K562 (cell line): ENCODE results near the gene UBN2. TPM values are rescaled to one million over a fixed set of nuclear protein-coding genes. Genes with fewer than 3 reads are reported as not detected.

Source experiments
- BDP1 ChIP-seq: IDR thresholded peaks from 3 replicates; pipeline ENCODE4 v1.6.1; 2011; ENCODE audit not compliant: insufficient read length, insufficient read depth
- CCAR2 ChIP-seq: fragments of 200-400 bp; formaldehyde crosslinking; IDR thresholded peaks from 2 replicates; pipeline ENCODE4 v1.6.1; 2017; ENCODE audit warnings: mild to moderate bottlenecking, low read depth, low read length
- FOSL1 ChIP-seq: fragments of 200-800 bp; sonication (Bioruptor generic); conservative IDR thresholded peaks from 2 replicates; pipeline ENCODE4 v1.6.1; 2016; ENCODE audit warnings: missing genetic modification characterization, missing compliant biosample characterization
- GATAD2B ChIP-seq: fragments of 450-650 bp; IDR thresholded peaks from 2 replicates; pipeline ENCODE4 v1.6.1; 2017; ENCODE audit warnings: mild to moderate bottlenecking, borderline replicate concordance
- MCM7 ChIP-seq, 2 experiments: fragments of 450-650 bp; IDR thresholded peaks; 2 replicates each; pipeline ENCODE4 v1.6.1; 2016 to 2018
- POLR2H ChIP-seq: IDR thresholded peaks from 2 replicates; pipeline ENCODE4 v1.6.1; 2016; ENCODE audit warnings: missing genetic modification characterization, low read depth, mild to moderate bottlenecking, control low read depth, missing compliant biosample characterization, moderate library complexity
- POU5F1 ChIP-seq: fragments of 150-350 bp; IDR thresholded peaks from 2 replicates; pipeline ENCODE4 v1.6.1; 2014; ENCODE audit warnings: borderline replicate concordance, low read length, low read depth, mild to moderate bottlenecking; ENCODE audit not compliant: partially characterized antibody
- SREBF1 ChIP-seq: fragments of 150-350 bp; IDR thresholded peaks from 2 replicates; pipeline ENCODE4 v1.6.1; 2014; ENCODE audit warnings: antibody characterized with exemption, low read depth, low read length, borderline replicate concordance
- ZKSCAN8 ChIP-seq: fragments of 200-800 bp; sonication (Bioruptor generic); IDR thresholded peaks from 2 replicates; pipeline ENCODE4 v1.6.1; 2016; ENCODE audit warnings: missing genetic modification characterization, missing compliant biosample characterization
- ZNF146 ChIP-seq: IDR thresholded peaks from one replicate; pipeline ENCODE4 v1.6.1; 2018; ENCODE audit warnings: missing compliant biosample characterization; ENCODE audit not compliant: unreplicated experiment
- ZNF436 ChIP-seq: fragments of 250-450, 450-650 bp; sonication (Bioruptor Pico); formaldehyde crosslinking; IDR thresholded peaks from 2 replicates; pipeline ENCODE4 v1.7.0; 2020; ENCODE audit warnings: mild to moderate bottlenecking
- ZNF668 ChIP-seq: fragments of 250-450 bp; sonication (Bioruptor Pico); IDR thresholded peaks from 2 replicates; pipeline ENCODE4 v1.8.0; 2022; ENCODE audit warnings: mild to moderate bottlenecking, inconsistent platforms
- ZNF764 ChIP-seq: fragments of 250-450 bp; sonication (Bioruptor Pico); IDR thresholded peaks from 2 replicates; pipeline ENCODE4 v1.4.0; 2020; ENCODE audit warnings: low read depth, mild to moderate bottlenecking, moderate library complexity
- polyA plus RNA-seq, 8 experiments: library from polyadenylated mRNA; depleted of rRNA in 4 of 8; stranded (reverse) in 5 of 8; unstranded in 3 of 8; fragments of >200 nt; fragmentation: Nextera tagmentation in 2 of 8; fragmentation: Illumina TruSeq in 1 of 8; extraction: Ambion mirVana in 2 of 8; extraction: Trizol in 1 of 8; gene quantifications; 2 replicates each; pipeline versions ENCODE4 v1.2.1 to v1.2.3, GENCODE V29; 2011 to 2014; ENCODE audit warnings: inconsistent platforms in 1 of 8, missing spikeins in 1 of 8
- total RNA-seq, 7 experiments: library from RNA; depleted of rRNA in 6 of 7; stranded (reverse); fragments of >200 nt in 6 of 7; fragmentation: Illumina TruSeq in 2 of 7; extraction: Trizol in 2 of 7; gene quantifications; 2 replicates each; pipeline versions ENCODE4 v1.2.1 to v1.2.3, GENCODE V29; 2011 to 2021; ENCODE audit warnings: low replicate concordance in 1 of 7
- TF ChIP-seq, protein P1 (sequence below): fragments of 150-350 bp; conservative IDR thresholded peaks from 2 replicates; pipeline ENCODE4 v1.6.1; 2014; ENCODE audit warnings: low read length
- TF ChIP-seq, protein P2 (sequence below): sonication (generic); formaldehyde crosslinking; IDR thresholded peaks from 2 replicates; pipeline ENCODE4 v1.8.0; 2022; ENCODE audit warnings: missing genetic modification reagents, mild to moderate bottlenecking, borderline replicate concordance
- TF ChIP-seq, protein P3 (sequence below), 2 experiments: fragments of 200-800 bp in 1 of 2; sonication (Bioruptor generic) in 1 of 2; sonication (generic) in 1 of 2; formaldehyde crosslinking in 1 of 2; IDR thresholded peaks in 1 of 2; conservative IDR thresholded peaks in 1 of 2; 2 replicates each; pipeline versions ENCODE4 v1.5.0 to v1.6.1; 2016 to 2020; ENCODE audit warnings: missing compliant biosample characterization in 1 of 2, missing genetic modification characterization in 1 of 2, missing genetic modification reagents in 1 of 2
- TF ChIP-seq, protein P4 (sequence below): fragments of 250-450 bp; sonication (Bioruptor Pico); IDR thresholded peaks from 2 replicates; pipeline ENCODE4 v1.9.0; 2021; ENCODE audit warnings: mild to moderate bottlenecking
- TF ChIP-seq, protein P5 (sequence below): fragments of 450-650 bp; IDR thresholded peaks from 2 replicates; pipeline ENCODE4 v1.6.1; 2017; ENCODE audit warnings: mild to moderate bottlenecking, moderate library complexity
- TF ChIP-seq, protein P6 (sequence below): fragments of 250-450 bp; sonication (Bioruptor Pico); IDR thresholded peaks from 2 replicates; pipeline ENCODE4 v1.5.0; 2020; ENCODE audit warnings: mild to moderate bottlenecking

Gene UBN2
- total and polyA plus RNA-seq, 9 of the 15 experiments (the other 6 are each of a cell fraction or from before 2014, with no cell fraction given): 1.2 to 19.5 (median 9.9) TPM

DNA sequence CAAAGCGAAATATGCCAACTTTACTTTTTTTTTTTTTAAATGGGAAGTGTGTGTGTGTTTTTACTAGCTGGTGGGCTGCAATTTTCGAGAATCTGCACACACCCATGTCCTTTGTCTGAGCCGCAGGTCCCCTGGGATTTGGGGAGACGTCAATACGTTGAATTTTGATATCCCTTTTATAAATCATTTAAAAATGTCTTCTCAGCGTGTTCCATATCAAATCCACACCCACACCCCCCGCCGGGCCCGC is 109.7 kb downstream of the UBN2 start (continued):
- TF ChIP-seq, protein P1, sequence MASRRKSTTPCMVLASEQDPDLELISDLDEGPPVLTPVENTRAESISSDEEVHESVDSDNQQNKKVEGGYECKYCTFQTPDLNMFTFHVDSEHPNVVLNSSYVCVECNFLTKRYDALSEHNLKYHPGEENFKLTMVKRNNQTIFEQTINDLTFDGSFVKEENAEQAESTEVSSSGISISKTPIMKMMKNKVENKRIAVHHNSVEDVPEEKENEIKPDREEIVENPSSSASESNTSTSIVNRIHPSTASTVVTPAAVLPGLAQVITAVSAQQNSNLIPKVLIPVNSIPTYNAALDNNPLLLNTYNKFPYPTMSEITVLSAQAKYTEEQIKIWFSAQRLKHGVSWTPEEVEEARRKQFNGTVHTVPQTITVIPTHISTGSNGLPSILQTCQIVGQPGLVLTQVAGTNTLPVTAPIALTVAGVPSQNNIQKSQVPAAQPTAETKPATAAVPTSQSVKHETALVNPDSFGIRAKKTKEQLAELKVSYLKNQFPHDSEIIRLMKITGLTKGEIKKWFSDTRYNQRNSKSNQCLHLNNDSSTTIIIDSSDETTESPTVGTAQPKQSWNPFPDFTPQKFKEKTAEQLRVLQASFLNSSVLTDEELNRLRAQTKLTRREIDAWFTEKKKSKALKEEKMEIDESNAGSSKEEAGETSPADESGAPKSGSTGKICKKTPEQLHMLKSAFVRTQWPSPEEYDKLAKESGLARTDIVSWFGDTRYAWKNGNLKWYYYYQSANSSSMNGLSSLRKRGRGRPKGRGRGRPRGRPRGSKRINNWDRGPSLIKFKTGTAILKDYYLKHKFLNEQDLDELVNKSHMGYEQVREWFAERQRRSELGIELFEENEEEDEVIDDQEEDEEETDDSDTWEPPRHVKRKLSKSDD: no peak
- TF ChIP-seq, protein P2, sequence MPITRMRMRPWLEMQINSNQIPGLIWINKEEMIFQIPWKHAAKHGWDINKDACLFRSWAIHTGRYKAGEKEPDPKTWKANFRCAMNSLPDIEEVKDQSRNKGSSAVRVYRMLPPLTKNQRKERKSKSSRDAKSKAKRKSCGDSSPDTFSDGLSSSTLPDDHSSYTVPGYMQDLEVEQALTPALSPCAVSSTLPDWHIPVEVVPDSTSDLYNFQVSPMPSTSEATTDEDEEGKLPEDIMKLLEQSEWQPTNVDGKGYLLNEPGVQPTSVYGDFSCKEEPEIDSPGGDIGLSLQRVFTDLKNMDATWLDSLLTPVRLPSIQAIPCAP: no peak
- no peak for TF ChIP-seq ZNF764 (CRISPR knock-in tag)
- TF ChIP-seq, protein P3, sequence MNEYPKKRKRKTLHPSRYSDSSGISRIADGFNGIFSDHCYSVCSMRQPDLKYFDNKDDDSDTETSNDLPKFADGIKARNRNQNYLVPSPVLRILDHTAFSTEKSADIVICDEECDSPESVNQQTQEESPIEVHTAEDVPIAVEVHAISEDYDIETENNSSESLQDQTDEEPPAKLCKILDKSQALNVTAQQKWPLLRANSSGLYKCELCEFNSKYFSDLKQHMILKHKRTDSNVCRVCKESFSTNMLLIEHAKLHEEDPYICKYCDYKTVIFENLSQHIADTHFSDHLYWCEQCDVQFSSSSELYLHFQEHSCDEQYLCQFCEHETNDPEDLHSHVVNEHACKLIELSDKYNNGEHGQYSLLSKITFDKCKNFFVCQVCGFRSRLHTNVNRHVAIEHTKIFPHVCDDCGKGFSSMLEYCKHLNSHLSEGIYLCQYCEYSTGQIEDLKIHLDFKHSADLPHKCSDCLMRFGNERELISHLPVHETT (CRISPR knock-in tag; conservative IDR thresholded peaks at IDR 0.05 in 1 of 2, IDR thresholded peaks at IDR 0.05 in 1 of 2): no peak
- TF ChIP-seq ZNF436 (CRISPR knock-in tag): no peak
- TF ChIP-seq, protein P4, sequence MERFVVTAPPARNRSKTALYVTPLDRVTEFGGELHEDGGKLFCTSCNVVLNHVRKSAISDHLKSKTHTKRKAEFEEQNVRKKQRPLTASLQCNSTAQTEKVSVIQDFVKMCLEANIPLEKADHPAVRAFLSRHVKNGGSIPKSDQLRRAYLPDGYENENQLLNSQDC (CRISPR knock-in tag): no peak; the same call in 1 of the 2 replicates
- no peak for TF ChIP-seq ZNF146 (CRISPR knock-in tag)
- TF ChIP-seq SREBF1: no peak
- TF ChIP-seq ZKSCAN8 (CRISPR knock-in tag): peak; percentile 7; the same call in 1 of the 2 replicates
- TF ChIP-seq MCM7 (IDR thresholded peaks at IDR 0.05): 0 out of 4 replicates have a peak, but pooled peaks of 1 of the 2 experiments have one; percentile 45
- no peak; the same call in 1 of the 2 replicates for TF ChIP-seq POLR2H (tag)
- TF ChIP-seq FOSL1 (tag): no peak; the same call in 1 of the 2 replicates
- no peak for TF ChIP-seq CCAR2
- TF ChIP-seq BDP1: no peak
- TF ChIP-seq, protein P5, sequence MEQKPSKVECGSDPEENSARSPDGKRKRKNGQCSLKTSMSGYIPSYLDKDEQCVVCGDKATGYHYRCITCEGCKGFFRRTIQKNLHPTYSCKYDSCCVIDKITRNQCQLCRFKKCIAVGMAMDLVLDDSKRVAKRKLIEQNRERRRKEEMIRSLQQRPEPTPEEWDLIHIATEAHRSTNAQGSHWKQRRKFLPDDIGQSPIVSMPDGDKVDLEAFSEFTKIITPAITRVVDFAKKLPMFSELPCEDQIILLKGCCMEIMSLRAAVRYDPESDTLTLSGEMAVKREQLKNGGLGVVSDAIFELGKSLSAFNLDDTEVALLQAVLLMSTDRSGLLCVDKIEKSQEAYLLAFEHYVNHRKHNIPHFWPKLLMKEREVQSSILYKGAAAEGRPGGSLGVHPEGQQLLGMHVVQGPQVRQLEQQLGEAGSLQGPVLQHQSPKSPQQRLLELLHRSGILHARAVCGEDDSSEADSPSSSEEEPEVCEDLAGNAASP: no peak
- 0 out of 2 replicates have a peak, but pooled peaks have one; percentile 28 for TF ChIP-seq ZNF668 (CRISPR knock-in tag)
- TF ChIP-seq GATAD2B: 0 out of 2 replicates have a peak, but pooled peaks have one; percentile 22
- TF ChIP-seq, protein P6, sequence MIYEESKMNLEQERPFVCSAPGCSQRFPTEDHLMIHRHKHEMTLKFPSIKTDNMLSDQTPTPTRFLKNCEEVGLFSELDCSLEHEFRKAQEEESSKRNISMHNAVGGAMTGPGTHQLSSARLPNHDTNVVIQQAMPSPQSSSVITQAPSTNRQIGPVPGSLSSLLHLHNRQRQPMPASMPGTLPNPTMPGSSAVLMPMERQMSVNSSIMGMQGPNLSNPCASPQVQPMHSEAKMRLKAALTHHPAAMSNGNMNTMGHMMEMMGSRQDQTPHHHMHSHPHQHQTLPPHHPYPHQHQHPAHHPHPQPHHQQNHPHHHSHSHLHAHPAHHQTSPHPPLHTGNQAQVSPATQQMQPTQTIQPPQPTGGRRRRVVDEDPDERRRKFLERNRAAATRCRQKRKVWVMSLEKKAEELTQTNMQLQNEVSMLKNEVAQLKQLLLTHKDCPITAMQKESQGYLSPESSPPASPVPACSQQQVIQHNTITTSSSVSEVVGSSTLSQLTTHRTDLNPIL (CRISPR knock-in tag): no peak
- TF ChIP-seq POU5F1: no peak
